Measurements from ENCODE around the gene CNTN5. TPM values are rescaled to one million over a fixed set of nuclear protein-coding genes. Genes with fewer than 3 reads are reported as not detected.

CNTN5 gene
- total and polyA plus RNA-seq, 10 of the 15 experiments (the other 5 are each of a cell fraction or from before 2014, with no cell fraction given) = 0.01 TPM; not detected in 9

DNA sequence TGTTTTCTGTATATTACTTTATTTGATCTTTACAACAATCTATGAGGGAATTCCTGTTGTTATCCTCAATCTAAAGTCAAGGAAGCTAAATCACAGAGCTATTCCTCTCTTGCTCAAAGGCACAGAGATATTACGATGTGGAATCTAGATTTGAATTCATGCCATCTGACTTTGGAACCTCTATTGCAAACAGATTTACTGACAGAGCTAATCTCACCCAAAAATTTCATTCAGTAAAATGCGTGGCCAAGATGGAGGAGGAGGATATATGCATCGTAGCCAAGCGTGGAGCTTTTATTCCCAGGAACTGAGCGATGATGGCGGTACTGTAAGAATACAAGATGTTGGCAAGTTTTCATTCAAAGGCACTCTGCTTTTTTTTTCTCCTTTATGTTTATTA is 791.8 kb downstream of the CNTN5 start:
- no peak overlapping the region for H3K4me3 ChIP-seq
- DNase-seq (ENCODE audit: low read depth, low spot score) (no peak), FAIRE-seq (no peak), ATAC-seq (no peak)
- ChIA-PET SMC1A (ENCODE audit: uncharacterized antibody, unreplicated experiment) (no interaction called here), CTCF (interaction anchor here (0.6 kb wide), 2 partner anchors 26 to 502 kb away, joined by 3 read pairs; no protein-coding TSS in a partner anchor), RAD21 (ENCODE audit: unreplicated experiment) (no interaction called here), POLR2A (no interaction called here)
- no peak overlapping the region for H3K4me2 ChIP-seq (ENCODE audit: control insufficient read depth, insufficient read depth)
- no peaks in the 10 kb centered on the region for H3K4me1 ChIP-seq (ENCODE audit: control insufficient read depth, insufficient read depth, low read length)
- no peaks in the 10 kb centered on the region for H4K20me1 ChIP-seq (ENCODE audit: control insufficient read depth, insufficient read depth)
- in situ Hi-C loops (cut with MboI) = no loop called here
- H3K27me3 ChIP-seq (replicated peaks in 1 of 2; ENCODE audit: control insufficient read depth in 2 of 2, insufficient read depth in 2 of 2, low read length in 1 of 2) = no peaks in the 10 kb centered on the region
- TF ChIP-seq TCF7 (IDR thresholded peaks at IDR 0.05; ENCODE audit: borderline replicate concordance) (no peak), BMI1 (IDR thresholded peaks at IDR 0.05; ENCODE audit: borderline replicate concordance) (no peak), CREB1 (IDR thresholded peaks at IDR 0.05; ENCODE audit: low read depth) (no peak), ZNF384 (IDR thresholded peaks at IDR 0.05; ENCODE audit: borderline replicate concordance, low read depth, low read length) (no peak), TARDBP (IDR thresholded peaks at IDR 0.05; ENCODE audit: borderline replicate concordance) (no peak)
- TF ChIP-seq, protein P1, sequence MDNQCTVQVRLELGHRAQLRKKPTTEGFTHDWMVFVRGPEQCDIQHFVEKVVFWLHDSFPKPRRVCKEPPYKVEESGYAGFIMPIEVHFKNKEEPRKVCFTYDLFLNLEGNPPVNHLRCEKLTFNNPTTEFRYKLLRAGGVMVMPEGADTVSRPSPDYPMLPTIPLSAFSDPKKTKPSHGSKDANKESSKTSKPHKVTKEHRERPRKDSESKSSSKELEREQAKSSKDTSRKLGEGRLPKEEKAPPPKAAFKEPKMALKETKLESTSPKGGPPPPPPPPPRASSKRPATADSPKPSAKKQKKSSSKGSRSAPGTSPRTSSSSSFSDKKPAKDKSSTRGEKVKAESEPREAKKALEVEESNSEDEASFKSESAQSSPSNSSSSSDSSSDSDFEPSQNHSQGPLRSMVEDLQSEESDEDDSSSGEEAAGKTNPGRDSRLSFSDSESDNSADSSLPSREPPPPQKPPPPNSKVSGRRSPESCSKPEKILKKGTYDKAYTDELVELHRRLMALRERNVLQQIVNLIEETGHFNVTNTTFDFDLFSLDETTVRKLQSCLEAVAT (IDR thresholded peaks at IDR 0.05) = no peak
- no peaks in the 10 kb centered on the region for H3K9me3 ChIP-seq (replicated peaks; ENCODE audit: control insufficient read depth, insufficient read depth, low read length)
- no peak overlapping the region for H3K27ac ChIP-seq (ENCODE audit: control insufficient read depth, insufficient read depth)
- BruUV-seq (replicated peaks) = no TSS peak
- intact Hi-C loops (cut with micrococcal nuclease; ENCODE audit: unreplicated experiment) = no loop called here
- no peaks in the 10 kb centered on the region for H3K79me2 ChIP-seq (ENCODE audit: control insufficient read depth, insufficient read depth, low read length)
- H3K36me3 ChIP-seq (ENCODE audit: control insufficient read depth in 2 of 2, insufficient read depth in 2 of 2, low read length in 1 of 2) = no peaks in the 10 kb centered on the region
- H3K9ac ChIP-seq (ENCODE audit: control insufficient read depth, insufficient read depth, low read length) = no peak overlapping the region
- 43% methylated on average over 6 of the region's 6 CpGs for WGBS (ENCODE audit: insufficient coverage, insufficient replicate concordance, low lambda C conversion rate, missing lambda C conversion rate)
- H2AFZ ChIP-seq (ENCODE audit: control insufficient read depth, low read depth, low read length) = no peak overlapping the region

- no TSS peak for BruUV-seq (replicated peaks)
- Histone ChIP-seq H3K4me2 (ENCODE audit: control insufficient read depth, insufficient read depth) (no peak overlapping the region), H3K79me2 (ENCODE audit: control insufficient read depth, insufficient read depth, low read length) (no peaks in the 10 kb centered on the region), H3K4me1 (ENCODE audit: control insufficient read depth, insufficient read depth, low read length) (no peaks in the 10 kb centered on the region), H3K9ac (ENCODE audit: control insufficient read depth, insufficient read depth, low read length) (no peak overlapping the region), H3K4me3 (no peak overlapping the region), H3K9me3 (replicated peaks; ENCODE audit: control insufficient read depth, insufficient read depth, low read length) (no peaks in the 10 kb centered on the region), H2AFZ (ENCODE audit: control insufficient read depth, low read depth, low read length) (no peak overlapping the region), H4K20me1 (ENCODE audit: control insufficient read depth, insufficient read depth) (no peaks in the 10 kb centered on the region), H3K36me3 (ENCODE audit: control insufficient read depth in 2 of 2, insufficient read depth in 2 of 2, low read length in 1 of 2) (no peaks in the 10 kb centered on the region), H3K27me3 (replicated peaks in 1 of 2; ENCODE audit: control insufficient read depth in 2 of 2, insufficient read depth in 2 of 2, low read length in 1 of 2) (no peaks in the 10 kb centered on the region), H3K27ac (ENCODE audit: control insufficient read depth, insufficient read depth) (no peak overlapping the region)
- intact Hi-C loops (cut with micrococcal nuclease; ENCODE audit: unreplicated experiment) (no loop called here), in situ Hi-C loops (cut with MboI) (no loop called here)
- TF ChIP-seq MAX (IDR thresholded peaks at IDR 0.05; ENCODE audit: low read depth, low read length) (no peak), BCL11A (IDR thresholded peaks at IDR 0.05; ENCODE audit: low read depth, low read length) (no peak), TCF3 (IDR thresholded peaks at IDR 0.05; ENCODE audit: borderline replicate concordance, insufficient read depth, low read depth, low read length) (no peak), BMI1 (IDR thresholded peaks at IDR 0.05; ENCODE audit: borderline replicate concordance) (no peak), RUNX3 (IDR thresholded peaks at IDR 0.05; ENCODE audit: low read length) (no peak), MXI1 (IDR thresholded peaks at IDR 0.05; ENCODE audit: low read depth, low read length) (no peak), CBX3 (IDR thresholded peaks at IDR 0.05; ENCODE audit: borderline replicate concordance, low read depth) (no peak), ASH2L (IDR thresholded peaks at IDR 0.05; ENCODE audit: borderline replicate concordance, low read depth) (no peak), STAT1 (conservative IDR thresholded peaks at IDR 0.05) (no peak)
- TF ChIP-seq, protein P2, sequence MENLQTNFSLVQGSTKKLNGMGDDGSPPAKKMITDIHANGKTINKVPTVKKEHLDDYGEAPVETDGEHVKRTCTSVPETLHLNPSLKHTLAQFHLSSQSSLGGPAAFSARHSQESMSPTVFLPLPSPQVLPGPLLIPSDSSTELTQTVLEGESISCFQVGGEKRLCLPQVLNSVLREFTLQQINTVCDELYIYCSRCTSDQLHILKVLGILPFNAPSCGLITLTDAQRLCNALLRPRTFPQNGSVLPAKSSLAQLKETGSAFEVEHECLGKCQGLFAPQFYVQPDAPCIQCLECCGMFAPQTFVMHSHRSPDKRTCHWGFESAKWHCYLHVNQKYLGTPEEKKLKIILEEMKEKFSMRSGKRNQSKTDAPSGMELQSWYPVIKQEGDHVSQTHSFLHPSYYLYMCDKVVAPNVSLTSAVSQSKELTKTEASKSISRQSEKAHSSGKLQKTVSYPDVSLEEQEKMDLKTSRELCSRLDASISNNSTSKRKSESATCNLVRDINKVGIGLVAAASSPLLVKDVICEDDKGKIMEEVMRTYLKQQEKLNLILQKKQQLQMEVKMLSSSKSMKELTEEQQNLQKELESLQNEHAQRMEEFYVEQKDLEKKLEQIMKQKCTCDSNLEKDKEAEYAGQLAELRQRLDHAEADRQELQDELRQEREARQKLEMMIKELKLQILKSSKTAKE (IDR thresholded peaks at IDR 0.05; ENCODE audit: low read depth, poor library complexity, severe bottlenecking) = no peak
- WGBS (ENCODE audit: insufficient coverage, insufficient replicate concordance, low lambda C conversion rate, missing lambda C conversion rate) = 0% methylated on average over 1 of the region's 1 CpG
- DNase-seq (ENCODE audit: low read depth, low spot score) (no peak), FAIRE-seq (no peak), ATAC-seq (no peak)
- RAD21 ChIA-PET (ENCODE audit: unreplicated experiment) = no interaction called here
- CTCF ChIA-PET = no interaction called here
- POLR2A ChIA-PET = no interaction called here
- SMC1A ChIA-PET (ENCODE audit: uncharacterized antibody, unreplicated experiment) = no interaction called here
Measured at GRCh38 chr11:99814021-99814420, 793.3 kb downstream of the CNTN5 start.
